Endodermal cell (in vitro differentiated cells): ENCODE results near the gene JAKMIP1. TPM values are rescaled to one million over a fixed set of nuclear protein-coding genes. Genes with fewer than 3 reads are reported as not detected.

Source experiments
- DNase-seq: peaks from one replicate; pipeline ENCODE4 v3.0.0-alpha.2; 2017
- H3K27ac ChIP-seq: 2 replicates; pipeline ENCODE4 v1.5.1; 2013; ENCODE audit warnings: mild to moderate bottlenecking, low read depth, low read length, moderate library complexity
- H3K27me3 ChIP-seq: 2 replicates; pipeline ENCODE4 v1.6.1; 2013; ENCODE audit warnings: mild to moderate bottlenecking, low read length, moderate library complexity; ENCODE audit not compliant: insufficient read depth, control insufficient read depth, poor library complexity, severe bottlenecking
- H3K36me3 ChIP-seq: 2 replicates; pipeline ENCODE4 v1.7.0; 2013; ENCODE audit warnings: mild to moderate bottlenecking, low read length, moderate library complexity; ENCODE audit not compliant: control insufficient read depth, insufficient read depth
- H3K4me1 ChIP-seq: one replicate; pipeline ENCODE4 v1.7.0; 2013; ENCODE audit warnings: low read length; ENCODE audit not compliant: control insufficient read depth, insufficient read depth
- H3K4me3 ChIP-seq: 2 replicates; pipeline ENCODE4 v1.5.1; 2013; ENCODE audit warnings: mild to moderate bottlenecking, low read length, moderate library complexity
- H3K9ac ChIP-seq: 2 replicates; pipeline ENCODE4 v1.6.1; 2013; ENCODE audit warnings: mild to moderate bottlenecking, low read length, moderate library complexity; ENCODE audit not compliant: poor library complexity, severe bottlenecking; ENCODE audit errors: extremely low read depth
- H3K9me3 ChIP-seq: 2 replicates; pipeline ENCODE4 v1.6.1; 2013; ENCODE audit warnings: mild to moderate bottlenecking, low read length, moderate library complexity; ENCODE audit not compliant: control insufficient read depth
- H3K27ac Mint-ChIP-seq: 2 replicates; pipeline ENCODE4 v1.8.0; 2020; ENCODE audit warnings: mixed read lengths
- H3K27me3 Mint-ChIP-seq: 2 replicates; pipeline ENCODE4 v1.8.0; 2021; ENCODE audit warnings: mild to moderate bottlenecking, mixed read lengths; ENCODE audit not compliant: insufficient read depth
- H3K36me3 Mint-ChIP-seq: 2 replicates; pipeline ENCODE4 v1.8.0; 2020; ENCODE audit warnings: low read depth, mixed read lengths
- H3K4me1 Mint-ChIP-seq: 2 replicates; pipeline ENCODE4 v1.8.0; 2020; ENCODE audit warnings: mixed read lengths
- H3K4me3 Mint-ChIP-seq: 2 replicates; pipeline ENCODE4 v1.8.0; 2020; ENCODE audit warnings: mild to moderate bottlenecking, moderate library complexity, mixed read lengths
- H3K9me3 Mint-ChIP-seq: 2 replicates; pipeline ENCODE4 v1.8.0; 2020; ENCODE audit warnings: mild to moderate bottlenecking, mixed read lengths
- CTCF ChIP-seq: fragments of 200-600 bp; sonication (generic); conservative IDR thresholded peaks from 2 replicates; pipeline ENCODE4 v1.5.0; 2021; ENCODE audit warnings: antibody characterized with exemption, mild to moderate bottlenecking
- WGBS, 2 experiments: methylation state at CpG; one replicate each; pipeline versions ENCODE4 v1.1.5 to v1.1.7; 2013; ENCODE audit warnings: missing lambda C conversion rate in 2 of 2, mixed read lengths in 1 of 2; ENCODE audit not compliant: insufficient coverage in 1 of 2, insufficient read length in 1 of 2; 5-methylcytosine and 5-hydroxymethylcytosine counted together
- total RNA-seq, 2 donors: library from RNA; stranded (reverse); fragmentation: NEBNext Ultra II Directional in 1 of 2; extraction: Animal tissue kit (Norgen Biotek cat#: 25700) in 1 of 2; gene quantifications; 2 replicates in 1 of 2; 3 replicates in 1 of 2; pipeline ENCODE4 v1.2.1, GENCODE V29; 2021

JAKMIP1 gene
- total RNA-seq, 2 donors from 2014 or later = 10.4 to 11.2 TPM

GRCh38 chr4:6198768-6199421, 1.5 kb downstream of the JAKMIP1 start:
- DNase-seq = peak; percentile 94
- WGBS, 2 experiments = 4 to 7% methylated on average over 11 to 27 of the region's 27 CpGs

GRCh38 chr4:6198278-6198677, 2.1 kb downstream of the JAKMIP1 start:
- Mint-ChIP-seq H3K36me3 (peaks cover 12% of the 10 kb centered on the region), H3K27ac (peak overlapping the region; percentile 87), H3K4me3 (peak overlapping the region; percentile 75), H3K4me1 (peaks cover 38% of the 10 kb centered on the region), H3K9me3 (peaks cover 7% of the 10 kb centered on the region), H3K27me3 (peaks cover 10% of the 10 kb centered on the region)
- TF ChIP-seq CTCF = no peak
- Histone ChIP-seq H3K4me1 (peaks cover 14% of the 10 kb centered on the region), H3K27ac (no peak overlapping the region), H3K27me3 (no peaks in the 10 kb centered on the region), H3K36me3 (no peaks in the 10 kb centered on the region), H3K9me3 (no peaks in the 10 kb centered on the region), H3K9ac (no peak overlapping the region), H3K4me3 (peak overlapping the region; percentile 80)
- DNase-seq = no peak
- WGBS, 2 experiments = 61 to 71% methylated on average over 3 to 6 of the region's 6 CpGs

More at GRCh38 chr4:6198768-6199421, 1.5 kb downstream of the JAKMIP1 start:
- Mint-ChIP-seq H3K27ac (peak overlapping the region; percentile 87), H3K4me1 (peaks cover 38% of the 10 kb centered on the region), H3K4me3 (peak overlapping the region; percentile 75), H3K27me3 (peaks cover 10% of the 10 kb centered on the region), H3K9me3 (peaks cover 7% of the 10 kb centered on the region), H3K36me3 (peaks cover 7% of the 10 kb centered on the region)
- Histone ChIP-seq H3K4me3 (peak overlapping the region; percentile 80), H3K4me1 (peaks cover 14% of the 10 kb centered on the region), H3K9me3 (no peaks in the 10 kb centered on the region), H3K36me3 (no peaks in the 10 kb centered on the region), H3K27me3 (no peaks in the 10 kb centered on the region), H3K27ac (no peak overlapping the region), H3K9ac (peak overlapping the region; percentile 3)
- TF ChIP-seq CTCF = peak; percentile 43

- Mint-ChIP-seq H3K36me3 (peaks cover 12% of the 10 kb centered on the region), H3K27me3 (peaks cover 10% of the 10 kb centered on the region), H3K4me1 (peaks cover 38% of the 10 kb centered on the region), H3K27ac (peak overlapping the region; percentile 87), H3K4me3 (peak overlapping the region; percentile 75), H3K9me3 (peaks cover 7% of the 10 kb centered on the region)
- Histone ChIP-seq H3K4me3 (peak overlapping the region; percentile 80), H3K36me3 (no peaks in the 10 kb centered on the region), H3K27me3 (no peaks in the 10 kb centered on the region), H3K9me3 (no peaks in the 10 kb centered on the region), H3K9ac (no peak overlapping the region), H3K27ac (no peak overlapping the region), H3K4me1 (peaks cover 14% of the 10 kb centered on the region)
- peak; percentile 12 for TF ChIP-seq CTCF
- WGBS, 2 experiments = 80 to 82% methylated on average over 2 to 9 of the region's 9 CpGs
- no peak for DNase-seq
These were observed 2.7 kb downstream of the JAKMIP1 start for GRCh38 chr4:6197433-6198174.
